DMS153 treated with DMSO at 0.1 percent for 48 hours (cell line): Measurements from ENCODE around the gene TRAPPC1.

Experiments used
- DNase-seq: peaks from one replicate; lab custom pipeline; 2025; ENCODE audit not compliant: unreplicated experiment; lab: John Stamatoyannopoulos, UW

Gene TRAPPC1

DNA sequence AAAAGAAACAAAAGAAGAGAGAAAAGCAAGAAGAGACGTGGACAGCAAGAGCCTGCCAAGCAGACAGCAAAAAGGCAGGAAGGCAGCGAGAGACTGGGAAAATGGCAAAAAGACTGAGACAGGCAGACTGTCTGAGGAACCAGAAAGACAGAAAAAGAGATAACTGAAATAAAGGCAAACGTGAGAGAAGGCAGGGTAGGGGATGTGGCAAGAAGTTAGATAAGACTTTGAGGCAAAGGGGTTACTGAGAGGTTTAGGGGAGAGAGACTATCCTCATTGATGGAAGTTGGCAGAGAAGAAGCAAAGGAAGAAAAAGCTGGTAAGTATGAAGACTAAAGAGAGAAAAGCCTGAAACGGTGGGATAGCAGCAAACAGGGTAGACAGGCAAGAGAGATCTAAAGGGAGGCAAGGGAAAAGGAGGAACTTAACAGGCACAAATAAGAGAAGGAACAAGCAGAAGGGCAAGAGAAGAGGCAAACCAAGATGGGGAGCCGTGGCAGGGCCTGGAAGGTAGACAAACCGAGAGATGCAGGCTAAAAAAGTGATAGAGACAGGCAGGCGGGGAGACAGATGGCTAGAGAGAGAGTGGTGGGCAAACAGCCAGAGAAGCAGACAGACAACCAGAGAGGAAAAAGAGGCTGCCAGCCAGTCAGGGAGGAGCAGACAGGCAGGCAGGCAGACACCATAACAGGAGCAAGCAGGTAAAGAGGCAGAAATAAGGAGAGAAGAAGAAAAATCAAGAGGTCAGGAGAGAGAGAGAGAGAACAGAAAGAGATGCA, 50.3 kb downstream of the TRAPPC1 start:
- DNase-seq: no peak
